ENCODE measurements around the gene PTPRE. TPM values are rescaled to one million over a fixed set of nuclear protein-coding genes. Genes with fewer than 3 reads are reported as not detected.

The PTPRE gene
- polyA plus RNA-seq, 1 donor from 2014 or later = 4.1 TPM

- no peaks in the 10 kb centered on the region for H3K9me3 ChIP-seq (ENCODE audit: low read length)
- H3K4me2 ChIP-seq (ENCODE audit: low read length) = no peak overlapping the region
- H3K4me3 ChIP-seq (ENCODE audit: low read length) = no peak overlapping the region
- no peaks in the 10 kb centered on the region for H4K20me1 ChIP-seq (ENCODE audit: insufficient read depth)
- TF ChIP-seq SMC3 (conservative IDR thresholded peaks at IDR 0.05; ENCODE audit: poor library complexity) = no peak
- TF ChIP-seq REST (IDR thresholded peaks at IDR 0.05; ENCODE audit: borderline replicate concordance) = no peak
- no peak for TF ChIP-seq EP300 (conservative IDR thresholded peaks at IDR 0.05; ENCODE audit: poor library complexity, severe bottlenecking)
- TF ChIP-seq POLR2AphosphoS5 (IDR thresholded peaks at IDR 0.05) = no peak
- TF ChIP-seq TAF1 (IDR thresholded peaks at IDR 0.05; ENCODE audit: low read depth) = no peak
- no peak for TF ChIP-seq RAD21 (conservative IDR thresholded peaks at IDR 0.05)
- no peak for TF ChIP-seq MXI1 (conservative IDR thresholded peaks at IDR 0.05; ENCODE audit: poor library complexity, severe bottlenecking)
- no peak for TF ChIP-seq CTCF (IDR thresholded peaks at IDR 0.05; ENCODE audit: poor library complexity, severe bottlenecking)
- TF ChIP-seq EZH2 (IDR thresholded peaks at IDR 0.05; ENCODE audit: borderline replicate concordance, insufficient read depth, low read length, poor library complexity, severe bottlenecking) = no peak
- no peak overlapping the region for H2AFZ ChIP-seq (ENCODE audit: low read depth, low read length)
- no peaks in the 10 kb centered on the region for H3K27me3 ChIP-seq (ENCODE audit: insufficient read depth, low read depth, low read length)
- H3K36me3 ChIP-seq (ENCODE audit: insufficient read depth, low read length) = no peaks in the 10 kb centered on the region
- H3F3A ChIP-seq (ENCODE audit: insufficient read depth, low read length, poor library complexity, severe bottlenecking) = no peaks in the 10 kb centered on the region
- H3K9me2 ChIP-seq (ENCODE audit: insufficient read depth, low read length) = no peaks in the 10 kb centered on the region
- H3K9ac ChIP-seq (ENCODE audit: low read length) = no peak overlapping the region
- no peaks in the 10 kb centered on the region for H3K79me2 ChIP-seq (replicated peaks; ENCODE audit: insufficient read depth, low read length)
- H3K27ac ChIP-seq (ENCODE audit: low read length) = no peak overlapping the region
These were observed 19.1 kb upstream of the PTPRE start for GRCh38 chr10:127887541-127888415.

- H3K79me2 ChIP-seq (replicated peaks; ENCODE audit: insufficient read depth, low read length) = no peaks in the 10 kb centered on the region
- no peaks in the 10 kb centered on the region for H3K9me2 ChIP-seq (ENCODE audit: insufficient read depth, low read length)
- H3K27ac ChIP-seq (ENCODE audit: low read length) = no peak overlapping the region
- TF ChIP-seq REST (IDR thresholded peaks at IDR 0.05; ENCODE audit: borderline replicate concordance) = no peak
- TF ChIP-seq EZH2 (IDR thresholded peaks at IDR 0.05; ENCODE audit: borderline replicate concordance, insufficient read depth, low read length, poor library complexity, severe bottlenecking) = no peak
- TF ChIP-seq POLR2AphosphoS5 (IDR thresholded peaks at IDR 0.05) = no peak
- no peak for TF ChIP-seq RAD21 (conservative IDR thresholded peaks at IDR 0.05)
- TF ChIP-seq TAF1 (IDR thresholded peaks at IDR 0.05; ENCODE audit: low read depth) = no peak
- TF ChIP-seq SMC3 (conservative IDR thresholded peaks at IDR 0.05; ENCODE audit: poor library complexity) = no peak
- TF ChIP-seq MXI1 (conservative IDR thresholded peaks at IDR 0.05; ENCODE audit: poor library complexity, severe bottlenecking) = no peak
- no peak for TF ChIP-seq CTCF (IDR thresholded peaks at IDR 0.05; ENCODE audit: poor library complexity, severe bottlenecking)
- no peak for TF ChIP-seq EP300 (conservative IDR thresholded peaks at IDR 0.05; ENCODE audit: poor library complexity, severe bottlenecking)
- H2AFZ ChIP-seq (ENCODE audit: low read depth, low read length) = no peak overlapping the region
- no peaks in the 10 kb centered on the region for H4K20me1 ChIP-seq (ENCODE audit: insufficient read depth)
- H3K4me3 ChIP-seq (ENCODE audit: low read length) = no peak overlapping the region
- no peak overlapping the region for H3K4me2 ChIP-seq (ENCODE audit: low read length)
- no peak overlapping the region for H3K9ac ChIP-seq (ENCODE audit: low read length)
- H3K36me3 ChIP-seq (ENCODE audit: insufficient read depth, low read length) = no peaks in the 10 kb centered on the region
- no peaks in the 10 kb centered on the region for H3K27me3 ChIP-seq (ENCODE audit: insufficient read depth, low read depth, low read length)
- H3K9me3 ChIP-seq (ENCODE audit: low read length) = no peaks in the 10 kb centered on the region
- no peaks in the 10 kb centered on the region for H3F3A ChIP-seq (ENCODE audit: insufficient read depth, low read length, poor library complexity, severe bottlenecking)
These were observed 18.2 kb upstream of the PTPRE start for GRCh38 chr10:127888521-127889312.

Measured in neural cell (in vitro differentiated cells).